Kidney capillary endothelial cell (primary cell): ENCODE data around the gene SLC22A31.
"Not testable (repeated sequence)": the region's sequence is repeated elsewhere in the genome, so short reads cannot be mapped to it uniquely, and the experiment has no call there.

ENCODE experiments used
- DNase-seq: peaks from one replicate; pipeline ENCODE4 v3.0.0-alpha.2; 2018; ENCODE audit warnings: low spot score

Gene SLC22A31

DNA sequence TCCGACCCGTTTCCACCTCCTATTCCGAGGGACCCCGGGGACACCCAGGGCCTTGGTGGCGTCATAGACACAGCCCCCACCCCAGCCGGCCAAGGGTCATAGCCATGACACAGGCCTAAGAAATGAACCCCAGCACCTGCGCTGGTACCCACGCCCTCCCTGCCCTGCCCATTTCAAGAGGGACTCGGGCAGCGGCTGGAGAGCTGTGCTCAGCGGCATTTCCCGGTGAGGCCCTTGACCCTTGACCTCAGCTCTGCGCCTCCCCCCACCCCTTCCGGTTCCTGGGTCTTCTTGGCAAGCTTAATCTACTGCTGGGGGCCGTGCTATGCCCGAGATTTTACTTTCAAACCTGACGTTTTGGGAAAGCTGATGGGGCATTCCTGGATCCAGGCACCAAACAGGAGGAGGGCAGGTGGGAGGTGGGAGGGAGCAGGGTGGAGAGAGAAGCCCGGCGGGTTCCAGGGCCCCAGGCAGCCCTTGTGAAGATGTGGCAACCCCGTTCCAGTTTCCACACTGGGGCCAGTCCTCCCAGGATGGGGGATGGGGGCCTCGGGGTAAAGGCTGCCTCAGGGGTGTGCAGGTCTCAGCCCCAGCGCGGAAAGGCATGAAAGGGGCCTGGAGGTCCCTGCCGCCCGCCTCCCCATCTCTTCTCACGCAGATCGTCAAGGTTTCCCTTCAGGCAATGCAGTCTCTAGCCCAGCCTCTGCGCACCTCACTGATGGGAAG lies at the start of gene SLC22A31:
TSS of gene SLC22A31 (minus strand) at position 414 of the 726 bp plus-strand sequence. CDS start at position 378, 36 bp downstream.
- no peak for DNase-seq

DNA sequence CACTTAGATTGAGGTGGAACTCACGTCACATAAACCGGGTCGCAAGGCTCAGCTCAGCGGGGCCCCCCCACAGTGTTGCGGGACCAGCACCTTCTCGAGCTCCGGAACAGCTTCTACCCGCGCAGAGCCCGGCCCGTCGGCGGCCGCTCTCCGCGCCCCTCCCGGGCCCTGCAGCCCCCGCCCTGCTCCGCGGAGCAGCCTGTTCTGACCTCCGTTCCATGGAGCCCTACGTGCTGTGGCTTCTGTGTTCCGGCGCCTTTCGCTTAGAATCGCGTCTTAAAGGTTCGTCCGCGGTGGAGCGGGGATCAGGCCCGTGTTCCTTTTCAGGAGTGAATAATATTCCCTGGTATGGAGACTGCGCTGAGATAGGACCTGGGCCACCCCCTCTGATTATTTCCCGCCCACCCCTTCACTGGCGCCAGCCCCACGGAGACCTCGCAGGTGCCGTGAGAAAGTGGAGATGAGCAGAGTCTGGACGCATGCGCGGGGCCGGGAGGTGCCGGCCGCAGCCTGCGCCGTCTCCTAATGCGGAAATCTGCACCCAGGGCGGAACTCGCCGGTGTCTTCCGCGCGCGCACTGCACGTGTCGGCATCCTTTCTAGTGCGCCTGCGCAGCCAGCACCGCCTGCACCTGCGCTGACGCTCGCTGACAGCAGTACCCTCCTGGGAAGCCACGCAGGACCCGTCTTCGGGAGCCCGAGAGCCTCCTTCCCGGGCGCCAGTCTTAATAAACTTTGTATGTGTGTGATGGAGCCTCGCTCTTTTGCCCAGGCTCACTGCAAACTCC lies 48.1 kb upstream of the SLC22A31 start:
- DNase-seq, result no peak

DNA sequence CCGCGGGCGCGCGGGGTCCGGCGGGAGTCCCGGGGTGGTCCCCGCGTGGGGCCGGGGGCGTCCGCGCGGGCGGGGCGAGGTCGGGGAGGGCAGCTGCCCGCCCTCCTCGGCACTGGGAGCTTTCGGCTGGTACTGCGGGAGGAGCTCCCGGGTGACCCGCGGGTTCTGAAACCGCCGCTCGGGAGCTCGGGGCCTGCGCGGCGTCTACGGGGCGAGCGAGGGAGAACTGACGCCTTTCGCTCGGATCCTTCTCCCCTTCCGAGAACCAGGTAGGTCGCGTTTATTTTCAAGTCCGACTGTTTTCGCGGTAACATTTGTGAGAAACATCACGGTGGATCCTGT lies 47.4 kb upstream of the SLC22A31 start:
- not testable (repeated sequence) for DNase-seq

DNA sequence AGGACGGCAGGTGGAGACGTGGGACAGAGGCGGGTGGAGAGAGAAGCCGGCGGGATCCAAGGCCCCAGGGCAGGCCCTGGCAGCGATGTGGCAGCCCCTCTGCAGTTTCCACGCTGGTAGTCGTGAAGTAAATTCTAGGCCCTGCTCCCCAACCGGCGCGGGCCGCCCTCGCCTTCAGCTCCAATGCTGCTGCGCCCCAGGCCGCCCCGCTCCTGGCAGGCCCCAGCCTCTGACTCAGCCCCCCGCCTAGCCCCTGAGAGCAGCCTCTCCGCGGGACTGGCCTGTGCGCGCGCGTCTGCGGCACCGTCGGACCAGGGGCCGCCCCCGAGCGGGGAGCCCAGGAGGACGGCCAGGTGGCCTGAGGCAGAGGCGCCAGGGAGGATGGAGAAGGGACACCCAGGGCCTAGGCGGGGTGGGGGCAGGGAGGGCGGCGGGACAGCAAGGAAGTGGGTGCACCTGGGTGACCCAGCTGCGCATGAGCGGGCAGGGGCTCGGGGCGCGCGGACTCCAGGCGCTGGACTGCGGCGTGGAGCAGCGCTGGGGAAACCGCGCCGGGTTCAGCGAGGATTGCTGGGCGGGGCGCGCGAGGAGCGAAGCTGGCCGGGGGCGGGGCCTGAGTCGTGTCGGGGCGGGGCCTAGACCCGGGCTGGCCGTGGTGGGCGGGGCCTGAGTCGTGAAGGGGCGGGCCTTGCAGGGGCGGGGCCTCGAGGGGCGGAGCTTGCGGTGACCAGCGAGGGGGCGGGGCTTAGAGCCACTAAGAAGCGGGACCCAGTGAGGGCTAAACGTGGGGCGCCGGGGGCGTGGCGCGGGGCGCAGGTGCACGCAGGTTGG lies 46.8 kb upstream of the SLC22A31 start:
- peak; percentile 66 for DNase-seq

DNA sequence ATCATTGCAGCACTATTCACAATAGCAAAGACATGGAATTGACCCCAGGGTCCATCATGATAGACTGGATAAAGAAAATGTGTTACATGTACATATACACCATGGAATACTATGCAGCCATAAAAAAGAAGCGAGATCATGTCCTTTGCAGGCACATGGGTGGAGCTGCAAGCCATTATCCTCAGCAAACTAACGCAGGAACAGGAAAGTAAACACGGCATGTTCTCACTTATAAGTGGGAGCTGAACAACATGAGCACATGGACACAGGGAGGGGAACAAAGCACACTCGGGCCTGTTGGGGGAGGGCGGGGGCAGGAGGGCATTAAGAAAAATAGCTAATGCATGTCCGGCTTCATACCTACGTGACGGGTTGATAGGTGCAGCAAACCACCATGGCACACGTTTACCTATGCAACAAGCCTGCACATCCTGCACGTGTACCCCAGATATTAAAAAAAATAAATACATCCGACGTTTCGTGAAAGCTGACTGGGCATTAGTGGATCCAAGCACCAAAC lies 46.1 kb upstream of the SLC22A31 start:
- DNase-seq, result no peak

DNA sequence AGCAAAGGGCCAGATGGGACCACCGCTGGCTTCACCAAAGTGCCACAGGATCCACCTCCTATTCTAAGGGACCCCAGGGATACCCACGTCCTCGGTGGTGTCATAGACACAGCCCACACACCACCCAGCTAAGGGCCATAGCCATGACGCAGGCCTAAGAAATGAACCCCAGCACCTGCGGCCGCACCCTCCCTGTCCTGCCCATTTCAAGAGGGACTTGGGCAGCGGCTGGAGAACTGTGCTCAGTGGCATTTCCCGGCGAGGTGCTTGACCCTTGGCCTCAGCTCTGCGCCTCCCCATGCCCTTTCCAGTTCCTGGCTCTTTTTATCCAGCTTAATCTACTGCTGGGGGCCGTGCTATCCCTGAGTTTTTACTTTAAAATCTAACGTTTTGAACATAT lies 44.4 kb upstream of the SLC22A31 start:
- no peak for DNase-seq

DNA sequence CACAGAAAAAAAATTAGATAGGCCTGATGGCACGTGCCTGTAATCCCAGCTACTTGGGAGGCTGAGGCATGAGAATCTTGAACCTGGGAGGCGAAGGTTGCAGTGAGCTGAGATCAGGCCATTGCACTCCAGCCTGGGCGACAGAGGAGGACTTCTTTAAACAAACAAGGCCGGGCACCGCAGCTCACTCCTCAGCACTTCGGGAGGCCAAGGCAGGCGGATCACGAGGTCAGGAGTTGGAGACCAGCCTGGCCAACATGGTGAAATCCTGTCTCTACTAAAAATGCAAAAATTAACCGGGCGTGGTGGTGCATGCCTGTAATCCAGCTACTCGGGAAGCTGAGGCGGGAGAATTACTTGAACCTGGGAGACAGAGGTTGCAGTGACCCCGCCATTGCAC lies 43.9 kb upstream of the SLC22A31 start:
- not testable (repeated sequence) for DNase-seq

DNA sequence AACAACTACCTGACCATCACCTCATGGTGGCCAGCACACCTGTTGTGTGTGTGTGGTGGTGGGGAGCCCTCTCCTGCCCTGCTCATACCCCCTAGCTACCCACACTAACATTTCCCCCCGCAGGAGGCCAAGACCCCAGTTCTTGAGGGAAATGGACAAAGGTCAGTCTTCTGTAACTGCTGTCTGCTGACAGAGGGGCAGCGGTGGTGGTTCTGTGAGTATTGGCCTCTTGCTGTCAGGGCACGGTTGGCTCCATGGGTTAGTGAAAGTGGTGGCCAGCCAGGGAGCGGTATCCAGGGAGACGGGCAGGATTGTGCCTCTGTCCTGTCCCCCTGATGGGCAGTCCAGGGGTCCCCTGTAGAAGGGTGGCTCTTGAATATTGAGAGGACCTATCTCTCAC lies 43.3 kb upstream of the SLC22A31 start:
- no peak for DNase-seq

DNA sequence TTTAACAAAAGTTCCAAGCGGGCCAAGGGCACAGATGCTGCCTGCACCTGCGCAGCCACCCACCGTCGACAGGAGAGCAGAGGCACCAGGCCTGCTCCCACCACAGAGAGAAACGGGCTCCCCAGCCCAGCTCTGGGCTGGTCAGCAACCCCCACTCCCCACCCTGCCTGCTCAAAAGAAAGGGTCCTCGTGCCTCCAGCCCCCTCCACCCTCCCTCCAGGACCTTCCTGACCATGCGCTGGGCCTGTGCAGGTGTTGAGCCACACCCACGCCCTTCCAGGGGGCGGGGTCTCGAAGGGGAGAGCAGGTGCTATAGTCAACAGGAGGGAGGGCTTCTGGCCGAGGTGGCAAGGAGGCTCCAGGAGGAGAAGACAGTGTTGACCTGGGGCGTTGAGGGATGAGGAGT lies 42.5 kb upstream of the SLC22A31 start:
- no peak for DNase-seq

DNA sequence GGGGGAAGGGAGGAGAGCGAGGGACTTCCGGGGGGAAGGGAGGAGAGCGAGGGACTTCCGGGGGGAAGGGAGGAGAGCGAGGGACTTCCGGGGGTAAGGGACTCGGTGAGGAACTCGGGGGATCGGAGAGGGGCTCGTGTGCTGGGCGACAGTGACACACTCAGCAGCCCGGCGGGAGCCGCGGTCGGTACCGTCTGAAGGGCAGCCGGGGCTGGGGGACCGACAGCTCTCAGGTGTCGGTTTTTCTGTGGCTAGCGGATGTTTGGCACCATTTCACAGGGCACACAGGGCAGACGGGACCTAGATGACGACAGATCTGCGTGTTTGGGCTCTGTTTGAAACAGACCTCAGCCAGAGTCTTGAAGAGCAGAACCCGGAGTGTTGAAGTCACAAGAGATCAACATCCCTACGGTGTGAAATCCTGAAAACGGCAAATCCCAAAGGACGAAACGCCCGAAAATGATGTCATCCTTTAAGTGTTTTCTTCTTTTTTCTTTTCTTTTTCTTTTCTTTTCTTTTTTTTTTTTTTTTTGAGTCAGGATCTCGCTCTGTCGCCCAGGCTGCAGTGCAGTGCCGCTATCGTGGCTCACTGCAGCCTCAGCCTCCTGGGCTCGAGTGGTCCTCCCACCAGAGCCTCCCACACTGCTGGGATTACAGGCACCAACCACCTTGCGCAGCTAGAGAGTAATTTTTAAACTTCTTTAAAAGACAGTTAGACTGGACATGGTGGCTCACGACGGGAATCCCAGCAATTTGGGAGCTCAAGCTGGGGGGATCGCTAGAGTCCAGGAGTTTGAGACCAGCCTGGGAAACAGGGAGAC lies 41.1 kb upstream of the SLC22A31 start:
- DNase-seq, result peak; percentile 32

DNA sequence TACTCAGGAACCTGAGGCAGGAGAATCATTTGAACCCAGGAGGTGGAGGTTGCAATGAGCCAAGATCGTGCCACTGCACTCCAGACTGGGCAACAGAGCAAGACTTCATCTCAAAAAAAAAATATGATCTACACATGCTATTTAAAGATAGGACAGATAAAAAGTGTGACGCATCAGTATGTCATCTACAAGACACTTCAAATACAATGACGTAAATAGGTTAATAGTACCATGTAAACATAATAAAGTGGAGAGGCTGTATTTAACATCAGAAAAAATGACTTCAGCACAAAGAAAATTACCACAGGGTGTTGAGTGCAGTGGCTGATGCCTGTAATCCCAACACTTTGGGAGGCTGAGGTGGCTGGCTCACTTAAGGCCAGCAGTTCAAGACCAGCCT lies 37.4 kb upstream of the SLC22A31 start:
- no peak for DNase-seq

DNA sequence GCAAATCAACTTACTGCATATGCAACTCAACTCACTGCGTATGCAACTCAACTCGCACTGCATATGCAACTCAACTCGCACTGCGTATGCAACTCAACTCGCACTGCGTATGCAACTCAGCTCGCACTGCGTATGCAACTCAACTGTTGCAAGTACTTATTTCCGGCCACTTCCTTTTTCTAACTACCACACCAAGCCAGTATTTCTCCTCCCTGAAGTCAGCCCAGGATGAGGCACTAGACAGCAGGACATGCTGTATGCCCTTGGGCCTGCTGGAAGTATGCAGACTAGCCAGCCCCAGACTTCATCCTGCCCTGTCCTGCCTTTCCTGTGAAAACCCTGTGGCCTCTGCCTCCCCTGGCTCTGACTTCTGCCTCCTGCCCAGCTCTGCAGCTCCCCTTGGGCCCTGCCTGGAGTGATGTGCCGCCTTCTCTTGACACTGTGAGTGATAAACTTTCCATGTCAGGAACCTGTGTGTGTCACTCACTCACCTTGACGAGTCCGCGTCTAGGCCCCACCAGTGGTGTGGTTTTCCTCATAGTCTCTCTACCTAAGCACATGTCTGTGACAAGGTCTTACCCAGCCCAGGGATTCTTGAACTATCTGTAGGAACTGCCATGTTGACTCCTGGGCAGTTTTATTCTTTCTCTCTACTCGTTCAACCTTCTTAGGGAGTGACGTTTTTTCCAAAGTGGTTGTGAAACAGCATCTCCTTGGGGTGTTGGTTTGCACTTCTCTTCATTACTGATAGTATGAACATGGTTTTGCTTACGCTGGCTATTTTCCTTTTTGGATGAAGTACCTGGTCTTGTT lies 33.5 kb upstream of the SLC22A31 start:
- no peak for DNase-seq

DNA sequence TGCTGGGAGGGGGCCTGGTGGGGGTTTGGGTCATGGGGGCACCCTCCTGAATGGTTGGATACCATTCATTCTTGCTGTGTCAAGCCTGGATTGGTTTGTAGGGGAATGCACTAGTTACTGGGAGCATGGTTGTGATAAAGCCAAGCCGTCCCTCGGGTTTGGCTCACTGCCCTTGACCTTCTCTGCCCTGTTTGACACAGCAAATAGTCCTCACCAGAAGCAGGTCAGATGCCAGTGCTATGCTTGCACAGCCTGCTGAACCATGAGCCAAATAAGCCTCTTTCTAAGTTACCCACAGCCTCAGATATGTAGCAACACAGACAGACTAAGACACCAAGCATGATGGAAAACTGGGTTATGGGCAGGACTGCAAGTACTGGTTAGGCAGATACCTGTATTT lies 31.8 kb upstream of the SLC22A31 start:
- no peak for DNase-seq

DNA sequence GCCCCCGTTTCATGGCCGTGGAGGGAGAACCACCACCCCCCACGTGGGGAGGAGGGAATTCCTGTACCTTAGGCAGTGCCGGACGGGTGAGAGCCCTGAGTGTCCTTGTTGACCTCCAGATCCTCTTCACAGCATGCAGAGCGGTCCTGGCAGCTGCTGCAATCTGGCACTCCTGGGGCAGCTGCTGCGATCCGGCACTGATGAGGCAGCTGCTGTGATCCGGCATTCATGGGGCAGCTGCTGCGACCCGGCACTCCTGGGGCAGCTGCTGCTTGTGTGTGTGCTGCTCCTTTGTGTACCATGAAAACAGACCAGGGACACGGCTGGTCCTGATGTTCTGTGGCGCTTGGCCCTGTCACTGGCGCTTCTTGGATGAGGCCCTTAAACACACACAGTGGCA lies 29.9 kb upstream of the SLC22A31 start:
- DNase-seq, result no peak

DNA sequence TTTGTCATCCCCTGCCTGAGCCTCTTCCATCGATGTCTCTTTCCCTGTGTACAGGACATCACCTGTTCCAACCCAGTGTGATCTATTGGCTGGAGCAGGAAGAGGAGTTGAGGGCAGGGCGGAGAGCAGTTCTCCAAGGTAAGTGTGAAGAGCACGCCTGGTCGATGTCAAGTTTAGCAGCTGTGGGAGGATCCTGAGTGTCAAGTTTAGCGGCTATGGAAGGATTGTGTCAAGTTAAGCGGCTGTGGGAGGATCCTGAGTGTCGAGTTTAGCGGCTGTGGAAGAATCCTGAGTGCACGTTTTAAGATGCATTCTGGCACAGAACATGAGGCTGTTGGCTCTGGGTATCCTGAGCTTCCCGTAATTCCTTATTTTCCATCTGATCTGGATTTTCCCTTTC lies 24.3 kb upstream of the SLC22A31 start:
- no peak for DNase-seq

DNA sequence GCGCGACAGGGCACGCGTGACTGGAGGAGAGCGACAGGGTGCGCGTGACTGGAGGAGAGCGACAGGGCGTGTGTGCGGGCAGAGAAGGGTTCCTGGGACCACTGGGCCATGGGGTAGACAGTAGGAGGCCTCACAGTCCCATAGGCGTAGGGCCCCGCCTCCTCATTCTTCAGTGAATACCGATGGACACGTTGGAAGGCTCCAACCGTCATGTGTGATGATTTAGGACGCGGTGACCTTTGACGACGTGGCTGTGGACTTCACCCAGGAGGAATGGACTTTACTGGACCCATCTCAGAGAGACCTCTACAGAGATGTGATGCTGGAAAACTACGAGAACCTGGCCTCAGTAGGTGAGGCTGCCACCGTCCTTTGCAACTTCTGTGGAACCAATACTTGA lies 22.6 kb upstream of the SLC22A31 start:
- no peak for DNase-seq

DNA sequence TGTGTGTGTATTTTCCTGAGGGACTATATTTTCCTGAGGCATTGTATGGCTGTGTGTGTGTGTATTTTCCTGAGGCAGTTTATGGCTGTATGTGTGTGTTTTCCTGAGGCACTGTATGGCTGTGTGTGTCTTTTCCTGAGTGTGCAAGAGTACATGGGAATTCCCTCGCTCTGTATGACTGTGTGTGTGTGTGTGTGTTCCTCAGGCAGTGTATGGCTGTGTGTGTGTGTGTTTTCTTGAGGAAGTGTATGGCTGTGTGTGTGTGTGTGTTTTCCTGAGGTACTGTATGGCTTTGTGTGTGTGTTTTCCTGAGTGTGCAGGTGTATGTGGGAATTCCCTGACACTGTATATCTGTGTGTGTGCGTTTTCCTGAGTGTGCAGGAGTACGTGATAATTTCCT lies 21.3 kb upstream of the SLC22A31 start:
- no peak for DNase-seq

DNA sequence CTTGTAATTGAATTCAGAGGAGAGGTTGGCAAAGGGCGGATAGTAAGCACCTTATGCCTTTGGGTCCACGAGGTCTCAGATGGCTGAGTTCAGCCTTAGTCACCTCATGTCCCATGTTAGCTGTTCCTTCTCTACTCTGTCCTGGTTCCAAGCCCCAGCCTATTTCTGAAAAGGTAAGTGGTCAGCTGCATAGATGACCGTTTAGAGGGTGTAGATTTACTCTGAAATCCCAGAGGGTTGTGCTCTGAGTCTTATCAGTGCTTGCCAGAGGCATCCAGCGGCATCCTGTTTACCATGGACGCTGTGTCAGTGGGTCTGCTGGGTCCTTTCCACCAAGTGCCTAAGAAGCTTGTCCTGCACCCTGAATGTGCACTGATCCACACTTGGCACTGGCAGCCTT lies 19.0 kb upstream of the SLC22A31 start:
- DNase-seq, result no peak

DNA sequence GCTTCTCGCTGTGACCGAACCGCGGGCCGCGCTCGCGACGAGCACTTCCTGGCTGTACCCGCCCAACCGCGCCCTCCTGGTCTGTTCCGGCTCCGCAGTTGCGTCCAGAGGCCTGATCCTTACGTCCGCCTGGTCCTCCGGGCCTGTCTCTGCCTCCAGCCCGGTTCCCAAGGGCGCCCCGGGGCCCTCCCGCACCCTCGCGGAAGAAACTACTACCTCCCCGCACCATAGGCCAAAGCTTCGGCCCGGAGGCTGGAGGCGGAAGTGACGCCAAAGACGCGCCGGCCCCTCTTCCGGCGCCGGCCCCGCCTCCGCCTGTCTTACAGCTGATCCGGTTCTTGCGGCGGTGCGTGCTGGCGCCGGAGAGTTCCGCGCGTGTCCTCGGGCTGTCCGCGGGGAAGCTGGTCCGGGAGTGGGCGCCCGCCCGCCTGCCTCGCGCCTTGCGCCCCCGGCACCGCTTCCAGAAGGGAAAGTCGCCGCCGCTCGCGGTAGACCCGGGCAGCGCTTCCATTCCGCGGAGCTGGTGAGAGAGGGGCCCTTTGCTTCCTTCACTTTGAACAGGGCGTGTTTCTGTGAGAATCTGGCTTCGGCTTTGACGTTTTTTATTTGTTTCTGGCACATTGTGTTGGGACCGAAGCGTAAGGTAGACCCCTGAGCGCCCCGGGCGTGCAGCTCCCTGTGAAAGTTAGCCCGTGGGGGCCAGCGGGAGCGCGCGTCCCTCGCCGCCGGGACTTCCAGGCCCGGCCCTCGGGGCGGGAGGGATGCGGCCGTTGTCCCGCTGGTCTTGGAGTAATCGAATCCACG lies 17.3 kb upstream of the SLC22A31 start, which contains the start of gene ZNF778:
TSS of gene ZNF778 (plus strand) at position 316 of the 804 bp plus-strand sequence. CDS start 3,425 bp downstream, outside the sequence.
- peak; percentile 67 for DNase-seq

DNA sequence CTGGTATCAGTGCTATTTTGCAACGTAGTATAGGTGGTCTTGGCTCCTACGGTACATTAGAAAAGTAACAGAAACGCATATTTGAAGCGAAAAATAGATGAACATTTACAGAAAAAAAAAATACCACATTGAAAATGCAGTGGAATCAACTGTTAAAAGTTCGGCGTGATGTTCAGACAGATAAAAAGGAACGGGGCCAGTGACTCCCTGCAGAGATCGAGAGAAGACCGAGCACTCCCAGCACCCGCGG lies 16.7 kb upstream of the SLC22A31 start:
- DNase-seq, result no peak
